HCT116 (cell line): ENCODE results near the gene BCAR1. TPM values are rescaled to one million over a fixed set of nuclear protein-coding genes. Genes with fewer than 3 reads are reported as not detected.

Experiments
- ATAC-seq: fragments of 200-7000 bp; cut with Tn5 transposase; 2 replicates; pipeline ENCODE4 v1.9.1; 2020; ENCODE audit warnings: mild to moderate bottlenecking, moderate library complexity
- BruUV-seq: library from RNA; stranded (reverse); fragments of 400-500 nt; replicated peaks from 2 replicates; lab custom pipeline; 2021; lab: Mats Ljungman, UMichigan
- CTCF ChIA-PET: fragments of 300-600 bp; sonication (Branson Sonifier 250); formaldehyde crosslinking; loops from one replicate; lab custom pipeline; 2021; ENCODE audit warnings: antibody characterized with exemption; lab: Charles Lee
- POLR2A ChIA-PET: fragments of 300-600, 350-600 bp; sonication (Branson Sonifier 250); formaldehyde crosslinking; loops from one replicate; lab custom pipeline; 2021; ENCODE audit warnings: antibody characterized with exemption; lab: Charles Lee
- RAD21 ChIA-PET, 2 experiments: fragments of 300-600 bp; sonication (Branson Sonifier 250); formaldehyde crosslinking; loops; one replicate each; lab custom pipeline; 2023; ENCODE audit warnings: low total read pairs in 2 of 2; ENCODE audit not compliant: uncharacterized antibody in 2 of 2, unreplicated experiment in 2 of 2, low non-redundant PET in 1 of 2; lab: Charles Lee
- DNase-seq: peaks from one replicate; pipeline ENCODE4 v3.0.0-alpha.2; 2010; ENCODE audit warnings: low read depth, low spot score
- H2AFZ ChIP-seq: fragments of 200-600 bp; shearing (Covaris generic), sonication (generic); 2 replicates; pipeline ENCODE4 v1.6.1; 2017; ENCODE audit warnings: low read depth, mixed run types, mixed read lengths, antibody characterized with exemption, low read length; ENCODE audit not compliant: poor library complexity, severe bottlenecking
- H3K27ac ChIP-seq: 2 replicates; pipeline ENCODE4 v1.5.1; 2012; ENCODE audit warnings: low read depth, low read length
- H3K27me3 ChIP-seq: fragments of 200-600 bp; sonication (generic); 2 replicates; pipeline ENCODE4 v1.6.1; 2016; ENCODE audit warnings: mixed run types, low read length, mixed read lengths; ENCODE audit not compliant: insufficient read depth
- H3K36me3 ChIP-seq, 2 experiments: fragments of 200-500 bp in 1 of 2; fragments of 200-600 bp in 1 of 2; sonication (Bioruptor generic) in 1 of 2; sonication (generic) in 1 of 2; 2 replicates each; pipeline versions ENCODE4 v1.5.1 to v1.6.1; 2014 to 2016; ENCODE audit warnings: low read length in 2 of 2, inconsistent platforms in 1 of 2, mixed read lengths in 1 of 2, mixed run types in 1 of 2; ENCODE audit not compliant: insufficient read depth in 2 of 2, control insufficient read depth in 1 of 2
- H3K4me1 ChIP-seq, 2 experiments: fragments of 200-600 bp in 1 of 2; sonication (generic) in 1 of 2; 2 replicates each; pipeline versions ENCODE4 v1.5.1 to v1.6.1; 2012 to 2017; ENCODE audit warnings: low read length in 2 of 2, inconsistent platforms in 1 of 2, mild to moderate bottlenecking in 1 of 2, mixed read lengths in 1 of 2, mixed run types in 1 of 2, moderate library complexity in 1 of 2; ENCODE audit not compliant: insufficient read depth in 2 of 2, control insufficient read depth in 1 of 2
- H3K4me2 ChIP-seq: fragments of 200-600 bp; sonication (generic); 2 replicates; pipeline ENCODE4 v1.6.1; 2017; ENCODE audit warnings: mixed run types, low read length, mixed read lengths
- H3K4me3 ChIP-seq, 2 experiments: fragments of 200-600 bp in 1 of 2; sonication (generic) in 1 of 2; replicated peaks in 1 of 2; 2 replicates each; pipeline ENCODE4 v1.5.1; 2011 to 2016; ENCODE audit warnings: low read length in 2 of 2, control low read depth in 1 of 2, low read depth in 1 of 2, mild to moderate bottlenecking in 1 of 2, mixed read lengths in 1 of 2, mixed run types in 1 of 2
- H3K79me2 ChIP-seq: fragments of 200-600 bp; sonication (generic); 2 replicates; pipeline ENCODE4 v1.6.1; 2017; ENCODE audit warnings: mild to moderate bottlenecking, mixed run types, low read length, moderate library complexity, mixed read lengths; ENCODE audit not compliant: insufficient read depth
- H3K9ac ChIP-seq: fragments of 200-600 bp; sonication (generic); 2 replicates; pipeline ENCODE4 v1.6.1; 2016; ENCODE audit warnings: low read length, mixed read lengths
- H3K9me2 ChIP-seq: fragments of 200-600 bp; sonication (generic), shearing (Covaris generic); 2 replicates; pipeline ENCODE4 v1.6.1; 2017; ENCODE audit warnings: mixed run types, mild to moderate bottlenecking, moderate library complexity; ENCODE audit not compliant: insufficient read depth
- H3K9me3 ChIP-seq, 2 experiments: fragments of 200-500 bp in 1 of 2; fragments of 200-600 bp in 1 of 2; sonication (Bioruptor generic) in 1 of 2; sonication (generic) in 1 of 2; 2 replicates each; pipeline ENCODE4 v1.6.1; 2014 to 2017; ENCODE audit warnings: low read length in 2 of 2, mixed read lengths in 2 of 2, inconsistent platforms in 1 of 2, low read depth in 1 of 2, mild to moderate bottlenecking in 1 of 2, mixed run types in 1 of 2, moderate library complexity in 1 of 2; ENCODE audit not compliant: control insufficient read depth in 1 of 2, insufficient read depth in 1 of 2
- H4K20me1 ChIP-seq: fragments of 200-600 bp; sonication (generic), shearing (Covaris generic); 2 replicates; pipeline ENCODE4 v1.6.1; 2017; ENCODE audit warnings: mixed run types, mild to moderate bottlenecking, moderate library complexity; ENCODE audit not compliant: insufficient read depth
- CBX3 ChIP-seq: IDR thresholded peaks from 2 replicates; pipeline ENCODE4 v1.6.1; 2012; ENCODE audit warnings: low read depth
- CEBPB ChIP-seq: IDR thresholded peaks from 2 replicates; pipeline ENCODE4 v1.6.1; 2012; ENCODE audit warnings: low read depth
- EGR1 ChIP-seq: IDR thresholded peaks from 2 replicates; pipeline ENCODE4 v1.6.1; 2012; ENCODE audit warnings: low read depth
- intact Hi-C: fragments of 100-400 bp; cut with micrococcal nuclease; formaldehyde crosslinking; loops from 2 replicates; pipeline ENCODE4 v1.10.0; 2022
- total RNA-seq: library from RNA; stranded (reverse); gene quantifications from one replicate; pipeline ENCODE4 v1.2.1, GENCODE V29; 2021; ENCODE audit not compliant: unreplicated experiment
- TF ChIP-seq, protein P1 (sequence below): IDR thresholded peaks from 2 replicates; pipeline ENCODE4 v1.6.1; 2012

BCAR1 gene
- total RNA-seq, 1 experiment from 2014 or later = 49.6 TPM

DNA sequence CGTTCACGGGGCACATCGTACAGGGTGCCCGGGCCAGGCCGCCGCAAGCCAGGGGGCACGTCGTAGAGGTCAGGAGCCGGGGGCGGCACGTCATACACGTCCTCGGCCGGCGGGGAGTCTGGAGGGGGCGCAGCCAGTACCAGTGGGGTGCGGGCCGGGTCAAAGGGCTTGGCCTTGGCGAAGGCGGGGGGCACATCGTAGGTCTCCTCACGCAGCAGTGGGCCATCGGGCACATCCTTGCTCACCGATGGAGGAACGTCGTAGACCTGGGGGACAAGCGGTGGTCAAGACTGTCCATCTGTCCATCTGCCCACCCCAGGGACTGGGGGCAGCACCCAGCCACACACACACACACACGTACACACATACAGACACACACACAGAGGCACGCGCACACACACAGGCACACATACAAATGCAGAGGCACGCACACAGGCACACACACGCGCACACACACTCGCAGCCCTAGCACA lies 15.7 kb downstream of the BCAR1 start:
- H3K27ac ChIP-seq = no peak overlapping the region
- H3K4me2 ChIP-seq = no peak overlapping the region
- H3K4me1 ChIP-seq = peaks cover 20 to 35% of the 10 kb centered on the region in 2 experiments
- intact Hi-C loops = no loop called here
- ChIA-PET CTCF (interaction anchor here (0.8 to 2.9 kb wide), 2 partner anchors 10 to 151 kb away, joined by 5 to 41 read pairs; no protein-coding TSS in a partner anchor), RAD21 (no interaction called here), POLR2A (no interaction called here)
- no peaks in the 10 kb centered on the region for H3K9me2 ChIP-seq
- DNase-seq (no peak), ATAC-seq (no peak)
- no peaks in the 10 kb centered on the region for H4K20me1 ChIP-seq
- no peak for TF ChIP-seq CEBPB
- no peak for TF ChIP-seq CBX3
- no peak for TF ChIP-seq EGR1
- no peak overlapping the region for H2AFZ ChIP-seq
- H3K36me3 ChIP-seq = peaks cover 16 to 35% of the 10 kb centered on the region in 2 experiments
- no TSS peak for BruUV-seq
- H3K27me3 ChIP-seq = no peaks in the 10 kb centered on the region
- H3K79me2 ChIP-seq = peaks cover 37% of the 10 kb centered on the region; the same call in 1 of the 2 replicates
- H3K9ac ChIP-seq = no peak overlapping the region
- H3K9me3 ChIP-seq = no peaks in the 10 kb centered on the region
- H3K4me3 ChIP-seq = no peak overlapping the region

GRCh38 chr16:75234856-75235696 lies 16.3 kb downstream of the BCAR1 start:
- ATAC-seq (no peak), DNase-seq (no peak)
- H3K9ac ChIP-seq = no peak overlapping the region
- no peaks in the 10 kb centered on the region for H3K9me2 ChIP-seq
- intact Hi-C loops = loop anchor here (1.0 to 5.0 kb wide), 2 partner anchors 150 to 167 kb away; no protein-coding TSS in a partner anchor
- POLR2A ChIA-PET = no interaction called here
- H3K27me3 ChIP-seq = no peaks in the 10 kb centered on the region
- H3K4me3 ChIP-seq = no peak overlapping the region
- H2AFZ ChIP-seq = no peak overlapping the region
- no peaks in the 10 kb centered on the region for H4K20me1 ChIP-seq
- H3K4me2 ChIP-seq = no peak overlapping the region
- RAD21 ChIA-PET = interaction anchor here in 1 of 2 experiments (1.8 kb wide), 1 partner anchor 150 kb away, joined by 8 read pairs; no protein-coding TSS in a partner anchor
- peaks cover 13 to 34% of the 10 kb centered on the region in 2 experiments for H3K36me3 ChIP-seq
- H3K9me3 ChIP-seq = no peaks in the 10 kb centered on the region
- H3K4me1 ChIP-seq = peaks cover 20 to 33% of the 10 kb centered on the region in 2 experiments
- CTCF ChIA-PET = interaction anchor here (1.3 to 2.9 kb wide), 5 partner anchors 10 to 186 kb away, joined by 3 to 41 read pairs (median 11); no protein-coding TSS in a partner anchor
- peaks cover 34% of the 10 kb centered on the region; the same call in 1 of the 2 replicates for H3K79me2 ChIP-seq
- H3K27ac ChIP-seq = peak overlapping the region; percentile 72
- no TSS peak for BruUV-seq
- TF ChIP-seq, protein P1, sequence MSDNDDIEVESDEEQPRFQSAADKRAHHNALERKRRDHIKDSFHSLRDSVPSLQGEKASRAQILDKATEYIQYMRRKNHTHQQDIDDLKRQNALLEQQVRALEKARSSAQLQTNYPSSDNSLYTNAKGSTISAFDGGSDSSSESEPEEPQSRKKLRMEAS = no peak
